BE2C (cell line): ENCODE data around the gene VEPH1.

Experiments
- DNase-seq: peaks from one replicate; pipeline ENCODE4 v3.0.0-alpha.2; 2020
- H3K27me3 ChIP-seq: fragments of 250-450 bp; sonication (Bioruptor Pico); 2 replicates; pipeline ENCODE4 v1.5.1; 2020; ENCODE audit warnings: mild to moderate bottlenecking
- H3K36me3 ChIP-seq: fragments of 250-450 bp; sonication (Bioruptor Pico); 2 replicates; pipeline ENCODE4 v1.5.1; 2020; ENCODE audit warnings: mild to moderate bottlenecking
- H3K4me1 ChIP-seq: fragments of 250-450 bp; sonication (Bioruptor Pico); 2 replicates; pipeline ENCODE4 v1.5.1; 2020
- H3K4me3 ChIP-seq: 2 replicates; pipeline ENCODE4 v1.5.1; 2011; ENCODE audit warnings: low read depth, low read length
- H3K9me3 ChIP-seq: fragments of 250-450 bp; sonication (Bioruptor Pico); 2 replicates; pipeline ENCODE4 v1.5.1; 2020
- CTCF ChIP-seq: IDR thresholded peaks from 2 replicates; pipeline ENCODE4 v1.5.1; 2012; ENCODE audit warnings: mild to moderate bottlenecking, low read depth, low read length

VEPH1 gene

DNA sequence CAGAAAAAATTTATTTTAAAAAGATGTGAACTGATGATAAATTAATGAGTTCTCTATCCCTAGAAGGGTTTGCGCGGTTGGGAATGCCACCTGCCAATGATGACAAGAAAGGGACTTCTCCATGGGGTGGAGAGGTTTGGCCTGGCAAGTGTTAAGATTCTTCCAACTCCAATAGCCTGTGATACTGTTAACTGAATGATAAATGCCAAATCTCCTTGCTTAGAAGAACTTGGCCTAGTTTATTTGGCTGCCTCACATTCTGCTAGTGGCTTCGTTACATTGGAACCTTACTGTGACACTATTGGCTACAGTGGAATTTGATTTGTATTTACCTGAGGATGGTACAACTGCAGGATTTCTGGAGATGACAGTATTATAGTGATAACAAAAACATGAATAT, 251.5 kb downstream of the VEPH1 start:
- Histone ChIP-seq H3K4me1 (no peaks in the 10 kb centered on the region), H3K36me3 (no peaks in the 10 kb centered on the region), H3K4me3 (no peak overlapping the region), H3K27me3 (no peaks in the 10 kb centered on the region), H3K9me3 (no peaks in the 10 kb centered on the region)
- DNase-seq = no peak
- TF ChIP-seq CTCF = no peak

DNA sequence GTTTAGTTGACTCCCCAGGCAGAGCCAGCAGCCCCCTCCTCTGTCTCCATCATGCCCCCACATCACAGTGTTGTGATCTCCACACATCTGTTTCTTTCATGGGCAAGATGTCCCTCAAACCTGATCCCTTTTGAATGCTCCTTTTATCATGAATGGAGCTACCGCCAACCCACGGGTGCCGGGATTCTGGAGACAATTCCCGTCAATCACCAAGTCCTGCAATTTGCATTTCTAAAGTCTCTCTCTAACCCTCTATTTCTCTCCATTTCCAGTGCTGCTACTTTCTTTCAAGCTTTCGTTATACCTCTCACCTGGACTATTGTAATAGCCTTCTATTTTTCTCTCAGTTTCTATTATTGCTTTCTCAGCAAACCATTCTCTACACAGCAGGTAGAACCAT, 253.6 kb downstream of the VEPH1 start:
- H3K9me3 ChIP-seq = no peaks in the 10 kb centered on the region
- no peak for DNase-seq
- H3K4me1 ChIP-seq = no peaks in the 10 kb centered on the region
- H3K4me3 ChIP-seq = no peak overlapping the region
- TF ChIP-seq CTCF = no peak
- H3K36me3 ChIP-seq = no peaks in the 10 kb centered on the region
- 0 out of 2 replicates have a peak, but pooled peaks cover 5% of the 10 kb centered on the region for H3K27me3 ChIP-seq

- Histone ChIP-seq H3K9me3 (no peaks in the 10 kb centered on the region), H3K4me3 (no peak overlapping the region), H3K27me3 (0 out of 2 replicates have a peak, but pooled peaks cover 8% of the 10 kb centered on the region), H3K4me1 (no peaks in the 10 kb centered on the region), H3K36me3 (no peaks in the 10 kb centered on the region)
- no peak for DNase-seq
- TF ChIP-seq CTCF = no peak
Observed at GRCh38 chr3:157248590-157249422, 254.4 kb downstream of the VEPH1 start.

GRCh38 chr3:157247391-157247790, 255.8 kb downstream of the VEPH1 start:
- no peaks in the 10 kb centered on the region for H3K4me1 ChIP-seq
- no peaks in the 10 kb centered on the region for H3K9me3 ChIP-seq
- no peak for TF ChIP-seq CTCF
- H3K4me3 ChIP-seq = no peak overlapping the region
- H3K36me3 ChIP-seq = no peaks in the 10 kb centered on the region
- 0 out of 2 replicates have a peak, but pooled peaks cover 8% of the 10 kb centered on the region for H3K27me3 ChIP-seq
- DNase-seq = no peak

GRCh38 chr3:157242836-157243235, 260.4 kb downstream of the VEPH1 start:
- DNase-seq = no peak
- Histone ChIP-seq H3K4me1 (no peaks in the 10 kb centered on the region), H3K4me3 (no peak overlapping the region), H3K36me3 (no peaks in the 10 kb centered on the region), H3K27me3 (peaks cover 16% of the 10 kb centered on the region; the same call in 1 of the 2 replicates), H3K9me3 (no peaks in the 10 kb centered on the region)
- no peak for TF ChIP-seq CTCF

GRCh38 chr3:157241599-157241998, 261.6 kb downstream of the VEPH1 start:
- TF ChIP-seq CTCF = no peak
- no peak for DNase-seq
- Histone ChIP-seq H3K36me3 (no peaks in the 10 kb centered on the region), H3K4me3 (no peak overlapping the region), H3K4me1 (no peaks in the 10 kb centered on the region), H3K9me3 (no peaks in the 10 kb centered on the region), H3K27me3 (peaks cover 16% of the 10 kb centered on the region; the same call in 1 of the 2 replicates)
